Memory B cell (primary cell): ENCODE data around the gene AREG.

Experiments used
- ATAC-seq: fragments of 150-1000 bp; cut with Tn5 transposase; 2 replicates; pipeline ENCODE4 v1.10.0; 2021; ENCODE audit warnings: low read depth, mild to moderate bottlenecking, moderate library complexity
- DNase-seq, 2 donors: peaks; one replicate each; pipeline ENCODE4 v3.0.0; 2022; ENCODE audit warnings: low spot score in 2 of 2
- H3K27ac Mint-ChIP-seq: one replicate; pipeline ENCODE4 v1.8.0; 2022; ENCODE audit warnings: mild to moderate bottlenecking, moderate library complexity, mixed read lengths
- H3K27me3 Mint-ChIP-seq: one replicate; pipeline ENCODE4 v1.8.0; 2022; ENCODE audit warnings: mixed read lengths
- H3K36me3 Mint-ChIP-seq: one replicate; pipeline ENCODE4 v1.8.0; 2022; ENCODE audit warnings: mild to moderate bottlenecking, mixed read lengths
- H3K4me1 Mint-ChIP-seq: one replicate; pipeline ENCODE4 v1.8.0; 2022; ENCODE audit warnings: mixed read lengths
- H3K4me3 Mint-ChIP-seq: one replicate; pipeline ENCODE4 v1.8.0; 2022; ENCODE audit warnings: mild to moderate bottlenecking, moderate library complexity, mixed read lengths
- H3K9me3 Mint-ChIP-seq: one replicate; pipeline ENCODE4 v1.8.0; 2022; ENCODE audit warnings: mixed read lengths

Gene AREG

GRCh38 chr4:74418063-74418670 lies 26.8 kb upstream of the AREG start:
- ATAC-seq (no peak), DNase-seq (no peak)
- Mint-ChIP-seq H3K27ac (no peak overlapping the region), H3K4me1 (no peaks in the 10 kb centered on the region), H3K27me3 (peaks cover 15% of the 10 kb centered on the region), H3K36me3 (no peaks in the 10 kb centered on the region), H3K4me3 (no peak overlapping the region), H3K9me3 (no peaks in the 10 kb centered on the region)

- H3K27ac Mint-ChIP-seq: no peak overlapping the region
- H3K27me3 Mint-ChIP-seq: peaks cover 12% of the 10 kb centered on the region
These were observed 24.1 kb upstream of the AREG start for GRCh38 chr4:74420863-74421262.

GRCh38 chr4:74423104-74423503 lies 21.8 kb upstream of the AREG start:
- Mint-ChIP-seq H3K4me3 (no peak overlapping the region), H3K27me3 (peaks cover 11% of the 10 kb centered on the region), H3K27ac (no peak overlapping the region), H3K36me3 (no peaks in the 10 kb centered on the region), H3K4me1 (no peaks in the 10 kb centered on the region), H3K9me3 (no peaks in the 10 kb centered on the region)
- ATAC-seq (no peak), DNase-seq (no peak)

More at GRCh38 chr4:74420863-74421262, 24.1 kb upstream of the AREG start:
- H3K9me3 Mint-ChIP-seq: no peaks in the 10 kb centered on the region
- H3K4me3 Mint-ChIP-seq: no peak overlapping the region
- DNase-seq (no peak), ATAC-seq (no peak)
- no peaks in the 10 kb centered on the region for H3K4me1 Mint-ChIP-seq
- no peaks in the 10 kb centered on the region for H3K36me3 Mint-ChIP-seq

- Mint-ChIP-seq H3K36me3 (no peaks in the 10 kb centered on the region), H3K4me1 (no peaks in the 10 kb centered on the region), H3K27ac (no peak overlapping the region), H3K9me3 (no peaks in the 10 kb centered on the region), H3K27me3 (peaks cover 7% of the 10 kb centered on the region), H3K4me3 (no peak overlapping the region)
- DNase-seq (no peak), ATAC-seq (no peak)
These were observed 20.8 kb upstream of the AREG start for GRCh38 chr4:74424111-74424510.

- Mint-ChIP-seq H3K36me3 (no peaks in the 10 kb centered on the region), H3K27me3 (peaks cover 6% of the 10 kb centered on the region), H3K9me3 (no peaks in the 10 kb centered on the region), H3K27ac (no peak overlapping the region), H3K4me3 (no peak overlapping the region), H3K4me1 (no peaks in the 10 kb centered on the region)
- no peak for ATAC-seq
- no peak for DNase-seq
These were observed 18.8 kb upstream of the AREG start for GRCh38 chr4:74426101-74426500.

- peaks cover 4% of the 10 kb centered on the region for H3K27me3 Mint-ChIP-seq
- H3K4me1 Mint-ChIP-seq: no peaks in the 10 kb centered on the region
- DNase-seq (no peak), ATAC-seq (no peak)
- H3K4me3 Mint-ChIP-seq: no peak overlapping the region
- H3K36me3 Mint-ChIP-seq: no peaks in the 10 kb centered on the region
- H3K9me3 Mint-ChIP-seq: no peaks in the 10 kb centered on the region
- no peak overlapping the region for H3K27ac Mint-ChIP-seq
These were observed 16.7 kb upstream of the AREG start for GRCh38 chr4:74428276-74428675.

- no peak overlapping the region for H3K4me3 Mint-ChIP-seq
- H3K9me3 Mint-ChIP-seq: no peaks in the 10 kb centered on the region
- peaks cover 4% of the 10 kb centered on the region for H3K27me3 Mint-ChIP-seq
- no peak for DNase-seq
- no peaks in the 10 kb centered on the region for H3K36me3 Mint-ChIP-seq
- ATAC-seq: no peak
- no peak overlapping the region for H3K27ac Mint-ChIP-seq
- no peaks in the 10 kb centered on the region for H3K4me1 Mint-ChIP-seq
These were observed 13.7 kb upstream of the AREG start for GRCh38 chr4:74431113-74431826.

- Mint-ChIP-seq H3K4me1 (no peaks in the 10 kb centered on the region), H3K27me3 (peaks cover 4% of the 10 kb centered on the region), H3K4me3 (no peak overlapping the region), H3K27ac (no peak overlapping the region), H3K9me3 (no peaks in the 10 kb centered on the region), H3K36me3 (no peaks in the 10 kb centered on the region)
- ATAC-seq: no peak
- DNase-seq: no peak
These were observed 11.9 kb upstream of the AREG start for GRCh38 chr4:74433043-74433442.

GRCh38 chr4:74433541-74434172 lies 11.3 kb upstream of the AREG start:
- H3K36me3 Mint-ChIP-seq: no peaks in the 10 kb centered on the region
- H3K4me1 Mint-ChIP-seq: no peaks in the 10 kb centered on the region
- H3K4me3 Mint-ChIP-seq: no peak overlapping the region
- ATAC-seq (no peak), DNase-seq (no peak)
- H3K27ac Mint-ChIP-seq: no peak overlapping the region
- peaks cover 6% of the 10 kb centered on the region for H3K27me3 Mint-ChIP-seq
- H3K9me3 Mint-ChIP-seq: no peaks in the 10 kb centered on the region

- no peaks in the 10 kb centered on the region for H3K36me3 Mint-ChIP-seq
- no peaks in the 10 kb centered on the region for H3K4me1 Mint-ChIP-seq
- H3K27me3 Mint-ChIP-seq: peaks cover 6% of the 10 kb centered on the region
- no peak for DNase-seq
- H3K4me3 Mint-ChIP-seq: no peak overlapping the region
- no peaks in the 10 kb centered on the region for H3K9me3 Mint-ChIP-seq
- H3K27ac Mint-ChIP-seq: no peak overlapping the region
- ATAC-seq: no peak
These were observed 9.6 kb upstream of the AREG start for GRCh38 chr4:74435296-74435695.

- no peak overlapping the region for H3K27ac Mint-ChIP-seq
- H3K4me3 Mint-ChIP-seq: no peak overlapping the region
- H3K9me3 Mint-ChIP-seq: no peaks in the 10 kb centered on the region
- no peaks in the 10 kb centered on the region for H3K36me3 Mint-ChIP-seq
- H3K4me1 Mint-ChIP-seq: no peaks in the 10 kb centered on the region
- H3K27me3 Mint-ChIP-seq: peaks cover 4% of the 10 kb centered on the region
- no peak for ATAC-seq
- DNase-seq: no peak
These were observed 7.1 kb upstream of the AREG start for GRCh38 chr4:74437866-74438265.

- no peaks in the 10 kb centered on the region for H3K4me1 Mint-ChIP-seq
- peaks cover 1% of the 10 kb centered on the region for H3K27me3 Mint-ChIP-seq
- ATAC-seq (no peak), DNase-seq (no peak)
- no peak overlapping the region for H3K4me3 Mint-ChIP-seq
- no peaks in the 10 kb centered on the region for H3K36me3 Mint-ChIP-seq
- H3K9me3 Mint-ChIP-seq: no peaks in the 10 kb centered on the region
- no peak overlapping the region for H3K27ac Mint-ChIP-seq
These were observed 6.3 kb upstream of the AREG start for GRCh38 chr4:74438661-74439060.

- Mint-ChIP-seq H3K4me1 (peaks cover 3% of the 10 kb centered on the region), H3K36me3 (no peaks in the 10 kb centered on the region), H3K4me3 (no peak overlapping the region), H3K27ac (no peak overlapping the region), H3K9me3 (no peaks in the 10 kb centered on the region), H3K27me3 (peaks cover 1% of the 10 kb centered on the region)
- DNase-seq (no peak), ATAC-seq (no peak)
These were observed 5.0 kb upstream of the AREG start for GRCh38 chr4:74439952-74440351.

- Mint-ChIP-seq H3K4me3 (no peak overlapping the region), H3K4me1 (peaks cover 5% of the 10 kb centered on the region), H3K27me3 (peaks cover 1% of the 10 kb centered on the region), H3K27ac (no peak overlapping the region), H3K9me3 (no peaks in the 10 kb centered on the region), H3K36me3 (no peaks in the 10 kb centered on the region)
- DNase-seq: no peak
- no peak for ATAC-seq
These were observed 4.6 kb upstream of the AREG start for GRCh38 chr4:74440356-74440755.
